HEK293 (cell line): ENCODE measurements around the gene EEFSEC.

ENCODE experiments used
- CTCF ChIP-seq: fragments of 450-650 bp; formaldehyde crosslinking; IDR thresholded peaks from 2 replicates; pipeline ENCODE4 v1.5.1; 2016; ENCODE audit warnings: missing biosample characterization, missing genetic modification characterization
- GLIS1 ChIP-seq: fragments of 450-650 bp; formaldehyde crosslinking; IDR thresholded peaks from 2 replicates; pipeline ENCODE4 v1.5.1; 2016; ENCODE audit warnings: missing biosample characterization, missing genetic modification characterization
- MEIS1 ChIP-seq: sonication (generic); formaldehyde crosslinking; IDR thresholded peaks from 2 replicates; pipeline ENCODE4 v1.8.1; 2022; ENCODE audit warnings: missing genetic modification reagents, mild to moderate bottlenecking, borderline replicate concordance
- TSHZ1 ChIP-seq: fragments of 450-650 bp; formaldehyde crosslinking; IDR thresholded peaks from 2 replicates; pipeline ENCODE4 v1.5.1; 2016; ENCODE audit warnings: missing biosample characterization, missing genetic modification characterization, borderline replicate concordance
- YY1 ChIP-seq: fragments of 450-650 bp; formaldehyde crosslinking; IDR thresholded peaks from 2 replicates; pipeline ENCODE4 v1.5.1; 2018; ENCODE audit warnings: missing biosample characterization, missing genetic modification characterization
- ZNF274 ChIP-seq, 2 experiments: fragments of 200-500 bp in 1 of 2; fragments of 450-650 bp in 1 of 2; sonication (Bioruptor generic) in 1 of 2; formaldehyde crosslinking in 1 of 2; IDR thresholded peaks; 2 replicates each; pipeline versions ENCODE4 v1.5.1 to v1.6.1; 2014 to 2016; ENCODE audit warnings: borderline replicate concordance in 1 of 2, inconsistent platforms in 1 of 2, low read length in 1 of 2, missing biosample characterization in 1 of 2, missing genetic modification characterization in 1 of 2
- ZNF416 ChIP-seq: fragments of 450-650 bp; formaldehyde crosslinking; IDR thresholded peaks from 2 replicates; pipeline ENCODE4 v1.5.1; 2016; ENCODE audit warnings: missing biosample characterization, missing genetic modification characterization
- ZNF514 ChIP-seq: fragments of 450-650 bp; formaldehyde crosslinking; IDR thresholded peaks from 2 replicates; pipeline ENCODE4 v1.5.1; 2016; ENCODE audit warnings: missing biosample characterization, missing genetic modification characterization
- ZNF549 ChIP-seq: fragments of 450-650 bp; IDR thresholded peaks from 2 replicates; pipeline ENCODE4 v1.5.1; 2018; ENCODE audit warnings: missing biosample characterization, missing genetic modification characterization, mild to moderate bottlenecking, inconsistent platforms, moderate library complexity
- ZNF785 ChIP-seq: fragments of 450-650 bp; formaldehyde crosslinking; IDR thresholded peaks from 2 replicates; pipeline ENCODE4 v1.5.1; 2016; ENCODE audit warnings: missing biosample characterization, missing genetic modification characterization

GRCh38 chr3:128317101-128317697 lies 163.9 kb downstream of the EEFSEC start:
- TF ChIP-seq ZNF416 (tag by site-specific recombination) (no peak), CTCF (no peak), YY1 (no peak), ZNF514 (tag by site-specific recombination) (no peak), MEIS1 (CRISPR knock-in tag) (no peak), GLIS1 (tag by site-specific recombination) (no peak), TSHZ1 (tag by site-specific recombination) (no peak), ZNF785 (no peak), ZNF549 (tag by site-specific recombination) (no peak), ZNF274 (IDR thresholded peaks at IDR 0.05; ENCODE audit: low read length) (no peak), ZNF274 (tag by site-specific recombination; IDR thresholded peaks at IDR 0.05; ENCODE audit: borderline replicate concordance) (no peak)
